ENCODE results near the gene TMEM132C.

TMEM132C gene

GRCh38 chr12:128383357-128383937 lies 116.5 kb downstream of the TMEM132C start:
- DNase-seq (ENCODE audit: low read depth) = no peak
- TF ChIP-seq CTCF (conservative IDR thresholded peaks at IDR 0.05; ENCODE audit: low read depth, low read length) = no peak
- H3K4me3 ChIP-seq (ENCODE audit: low read depth, low read length) = no peak overlapping the region

- DNase-seq (ENCODE audit: low read depth) = no peak
- H3K4me3 ChIP-seq (ENCODE audit: low read depth, low read length) = no peak overlapping the region
- no peak for TF ChIP-seq CTCF (conservative IDR thresholded peaks at IDR 0.05; ENCODE audit: low read depth, low read length)
Observed at GRCh38 chr12:128385736-128386135, 118.8 kb downstream of the TMEM132C start.

GRCh38 chr12:128387811-128388422 lies 120.9 kb downstream of the TMEM132C start:
- no peak for DNase-seq (ENCODE audit: low read depth)
- TF ChIP-seq CTCF (conservative IDR thresholded peaks at IDR 0.05; ENCODE audit: low read depth, low read length) = peak; percentile 26
- no peak overlapping the region for H3K4me3 ChIP-seq (ENCODE audit: low read depth, low read length)

GRCh38 chr12:128388461-128389000 lies 121.6 kb downstream of the TMEM132C start:
- no peak for TF ChIP-seq CTCF (conservative IDR thresholded peaks at IDR 0.05; ENCODE audit: low read depth, low read length)
- H3K4me3 ChIP-seq (ENCODE audit: low read depth, low read length) = no peak overlapping the region
- no peak for DNase-seq (ENCODE audit: low read depth)

GRCh38 chr12:128393346-128393745 lies 126.4 kb downstream of the TMEM132C start:
- TF ChIP-seq CTCF (conservative IDR thresholded peaks at IDR 0.05; ENCODE audit: low read depth, low read length) = no peak
- no peak for DNase-seq (ENCODE audit: low read depth)
- H3K4me3 ChIP-seq (ENCODE audit: low read depth, low read length) = no peak overlapping the region

- TF ChIP-seq CTCF (conservative IDR thresholded peaks at IDR 0.05; ENCODE audit: low read depth, low read length) = no peak
- DNase-seq (ENCODE audit: low read depth) = no peak
- H3K4me3 ChIP-seq (ENCODE audit: low read depth, low read length) = no peak overlapping the region
Observed at GRCh38 chr12:128394137-128394536, 127.2 kb downstream of the TMEM132C start.

- DNase-seq (ENCODE audit: low read depth) = no peak
- no peak for TF ChIP-seq CTCF (conservative IDR thresholded peaks at IDR 0.05; ENCODE audit: low read depth, low read length)
- H3K4me3 ChIP-seq (ENCODE audit: low read depth, low read length) = no peak overlapping the region
Observed at GRCh38 chr12:128399253-128399652, 132.3 kb downstream of the TMEM132C start.
